NCI-H82 (cell line): Measurements from ENCODE around the gene TLCD2.
"Not testable (repeated sequence)": the region's sequence is repeated elsewhere in the genome, so short reads cannot be mapped to it uniquely, and the experiment has no call there.

Experiments
- DNase-seq: peaks from one replicate; lab custom pipeline; 2025; lab: John Stamatoyannopoulos, UW

Gene TLCD2

GRCh38 chr17:1709971-1710806 lies at the start of gene TLCD2:
Gene TLCD2, minus strand, starts transcription at chr17:1710377. Its CDS starts 135 bp downstream, at chr17:1710242.
- DNase-seq, result peak; percentile 80

- DNase-seq, result no peak
These were observed 49.4 kb upstream of the TLCD2 start for GRCh38 chr17:1759529-1759928.

- DNase-seq, result no peak
These were observed 48.6 kb upstream of the TLCD2 start for GRCh38 chr17:1758807-1759206.

GRCh38 chr17:1755827-1756262 lies 45.7 kb upstream of the TLCD2 start:
- no peak for DNase-seq

GRCh38 chr17:1755252-1755826 lies 45.2 kb upstream of the TLCD2 start:
- no peak for DNase-seq

- DNase-seq, result no peak
These were observed 44.4 kb upstream of the TLCD2 start for GRCh38 chr17:1754430-1755112.

- DNase-seq, result no peak
These were observed 43.7 kb upstream of the TLCD2 start for GRCh38 chr17:1753767-1754429.

GRCh38 chr17:1752425-1753262 lies 42.5 kb upstream of the TLCD2 start:
- DNase-seq, result no peak

- no peak for DNase-seq
These were observed 40.5 kb upstream of the TLCD2 start for GRCh38 chr17:1750628-1751027.

- DNase-seq, result peak; percentile 70
These were observed 36.9 kb upstream of the TLCD2 start for GRCh38 chr17:1746975-1747543.

GRCh38 chr17:1745513-1746020 lies 35.4 kb upstream of the TLCD2 start:
- DNase-seq, result no peak

- DNase-seq, result no peak
These were observed 34.7 kb upstream of the TLCD2 start for GRCh38 chr17:1744551-1745512.

- no peak for DNase-seq
These were observed 32.9 kb upstream of the TLCD2 start for GRCh38 chr17:1743088-1743439.

- peak; percentile 76 for DNase-seq
These were observed 32.4 kb upstream of the TLCD2 start, which contains the start of gene SERPINF2 for GRCh38 chr17:1742371-1743087. Gene SERPINF2, plus strand, starts transcription at chr17:1742871. Its CDS starts 2,125 bp downstream, at chr17:1744996.

- DNase-seq, result not testable (repeated sequence)
These were observed 31.7 kb upstream of the TLCD2 start for GRCh38 chr17:1741899-1742298.

GRCh38 chr17:1737531-1738291 lies 27.5 kb upstream of the TLCD2 start:
- DNase-seq, result no peak

GRCh38 chr17:1736348-1737281 lies 26.4 kb upstream of the TLCD2 start:
- DNase-seq, result peak; percentile 71
